ENCODE measurements around the gene ALOX12B. TPM values are rescaled to one million over a fixed set of nuclear protein-coding genes. Genes with fewer than 3 reads are reported as not detected.

ALOX12B gene
- total and polyA plus RNA-seq, 2 of the 13 experiments (the other 11 are each of a cell fraction or from before 2014, with no cell fraction given): 0.13 TPM; not detected in 1

- TF ChIP-seq GMEB1 (CRISPR knock-in tag; IDR thresholded peaks at IDR 0.05; ENCODE audit: borderline replicate concordance) (no peak), ZNF205 (CRISPR knock-in tag; IDR thresholded peaks at IDR 0.05) (no peak; the same call in 1 of the 2 replicates), ZNF33A (CRISPR knock-in tag; IDR thresholded peaks at IDR 0.05; ENCODE audit: borderline replicate concordance) (0 out of 2 replicates have a peak, but pooled peaks have one; percentile 5), TEAD2 (CRISPR knock-in tag; IDR thresholded peaks at IDR 0.05) (no peak), CHCHD3 (CRISPR knock-in tag; IDR thresholded peaks at IDR 0.05) (no peak), HHEX (CRISPR knock-in tag; IDR thresholded peaks at IDR 0.05) (peak; percentile 99), IRF1 (CRISPR knock-in tag; IDR thresholded peaks at IDR 0.05; ENCODE audit: low read depth) (no peak), BRCA1 (CRISPR knock-in tag; IDR thresholded peaks at IDR 0.05) (no peak), NCOA5 (CRISPR knock-in tag; IDR thresholded peaks at IDR 0.05) (no peak), ZNF746 (CRISPR knock-in tag; IDR thresholded peaks at IDR 0.05) (peak; percentile 60; the same call in 1 of the 2 replicates), ZKSCAN8 (CRISPR knock-in tag; IDR thresholded peaks at IDR 0.05; ENCODE audit: borderline replicate concordance) (0 out of 2 replicates have a peak, but pooled peaks have one; percentile 40), GZF1 (CRISPR knock-in tag; IDR thresholded peaks at IDR 0.05) (no peak), ZBTB34 (CRISPR knock-in tag; IDR thresholded peaks at IDR 0.05) (0 out of 2 replicates have a peak, but pooled peaks have one; percentile 51), ZNF230 (CRISPR knock-in tag; IDR thresholded peaks at IDR 0.05) (peak; percentile 82; the same call in 1 of the 2 replicates), ZNF780A (CRISPR knock-in tag; IDR thresholded peaks at IDR 0.05) (no peak), TEAD3 (CRISPR knock-in tag; optimal IDR thresholded peaks at IDR 0.05; ENCODE audit: borderline replicate concordance) (peak; percentile 39), ZBTB21 (CRISPR knock-in tag; IDR thresholded peaks at IDR 0.05) (no peak), MBD4 (IDR thresholded peaks at IDR 0.05; ENCODE audit: borderline replicate concordance, low read length) (peak; percentile 78; the same call in 1 of the 2 replicates), ZNF280D (CRISPR knock-in tag; IDR thresholded peaks at IDR 0.05) (no peak), ARNT2 (CRISPR knock-in tag; IDR thresholded peaks at IDR 0.05; ENCODE audit: low read depth) (no peak), ZNF580 (CRISPR knock-in tag; IDR thresholded peaks at IDR 0.05; ENCODE audit: borderline replicate concordance, low read depth) (peak; percentile 37; the same call in 1 of the 2 replicates), NONO (IDR thresholded peaks at IDR 0.05) (no peak), NONO (CRISPR knock-in tag; conservative IDR thresholded peaks at IDR 0.05) (peak; percentile 86; the same call in 1 of the 2 replicates)
These were observed 31.1 kb downstream of the ALOX12B start (continued) for GRCh38 chr17:8056232-8056975.

All from HepG2 (cell line).